KBM-7 (cell line): ENCODE measurements around the gene TANC1.
A peak's percentile ranks its signal among the peaks of the same experiment; 100 is the strongest.
"Not testable (repeated sequence)": the region's sequence is repeated elsewhere in the genome, so short reads cannot be mapped to it uniquely, and the experiment has no call there.

Source experiments
- DNase-seq: peaks from one replicate; pipeline ENCODE4 v3.0.0-alpha.2; 2015
- in situ Hi-C: fragments of 300-500 bp; cut with MboI; formaldehyde crosslinking; loops from 2 replicates; pipeline ENCODE4 v1.14.3; 2020; ENCODE audit warnings: low sequenced_read_pairs, low pct_unique_long_range_greater_than_20kb, mixed read lengths

Gene TANC1

DNA sequence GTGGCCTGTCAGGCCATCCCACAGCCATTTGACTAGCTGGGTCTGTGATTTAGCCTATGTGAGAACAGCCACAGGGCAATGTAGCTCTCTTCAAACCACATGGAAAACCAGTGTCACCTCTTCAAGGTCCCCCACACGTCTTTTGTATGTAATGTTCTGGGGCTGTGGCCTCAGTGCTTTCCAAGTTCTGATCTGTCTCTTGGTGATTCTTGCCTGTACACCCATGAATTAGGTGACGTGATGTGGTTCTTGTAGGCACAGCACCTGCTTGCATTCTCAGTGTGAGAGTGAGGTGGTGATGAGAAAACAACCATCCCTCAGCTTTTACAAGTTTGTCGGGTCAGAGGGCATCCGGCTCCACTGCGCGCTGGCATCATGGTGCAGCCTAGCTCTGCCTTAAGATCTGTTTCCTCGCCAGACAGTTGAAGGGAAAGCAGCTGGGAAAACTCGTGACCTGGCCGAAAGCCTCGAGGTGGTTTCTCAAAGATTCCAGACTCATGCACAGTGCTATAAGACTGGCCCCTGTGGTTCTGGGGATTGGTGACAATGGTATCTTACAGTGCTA, 125.8 kb downstream of the TANC1 start:
- in situ Hi-C loops = no loop called here
- DNase-seq = no peak

DNA sequence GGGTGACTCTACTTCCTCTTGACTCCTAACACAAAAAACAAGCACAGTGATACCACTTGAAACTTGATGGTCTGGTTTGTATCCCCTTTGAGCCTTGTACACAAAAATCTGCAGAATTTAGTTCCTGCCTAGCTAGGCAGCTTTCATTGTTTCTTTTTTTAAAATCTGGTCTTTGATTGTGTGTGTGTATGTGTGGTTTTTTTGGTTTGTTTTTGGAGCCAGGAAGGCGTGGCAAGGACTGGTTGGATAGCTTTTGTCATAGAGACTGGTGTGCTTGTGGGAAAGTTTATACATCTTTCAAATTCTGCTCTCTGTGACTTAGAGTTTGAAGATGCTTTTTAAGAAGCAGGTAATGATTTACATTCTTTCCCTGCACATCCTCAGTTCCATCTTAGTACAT, 127.4 kb downstream of the TANC1 start:
- in situ Hi-C loops = no loop called here

DNA sequence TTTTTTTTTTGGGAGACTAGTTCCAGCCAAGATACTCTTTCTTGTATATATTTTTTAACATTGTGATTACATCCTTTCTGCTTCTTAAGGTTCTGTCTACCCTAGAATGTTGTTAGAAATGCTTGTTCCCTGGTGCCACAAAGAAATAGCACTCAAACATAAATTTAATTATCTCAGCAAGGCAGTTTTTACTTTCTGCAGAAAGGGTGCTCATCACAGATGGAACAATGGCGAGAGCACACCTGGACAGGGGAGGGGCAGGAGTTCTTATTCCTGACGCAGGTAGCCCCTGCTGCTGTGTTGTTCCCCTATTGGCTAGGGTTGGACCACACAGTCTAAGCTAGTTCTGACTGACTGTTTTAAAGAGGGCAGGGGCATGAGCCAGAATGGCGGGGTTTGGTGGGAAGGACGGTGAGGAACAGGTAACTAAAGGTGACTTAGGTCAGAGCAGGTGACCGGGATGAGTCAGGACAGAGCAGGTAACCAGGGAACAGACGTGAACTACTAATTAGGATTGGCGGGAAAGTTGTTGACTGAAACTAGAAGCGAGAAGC, 127.9 kb downstream of the TANC1 start:
- in situ Hi-C loops, DNase-seq: not testable (repeated sequence)

More for the DNA sequence above, 127.4 kb downstream of the TANC1 start:
- no peak for DNase-seq

DNA sequence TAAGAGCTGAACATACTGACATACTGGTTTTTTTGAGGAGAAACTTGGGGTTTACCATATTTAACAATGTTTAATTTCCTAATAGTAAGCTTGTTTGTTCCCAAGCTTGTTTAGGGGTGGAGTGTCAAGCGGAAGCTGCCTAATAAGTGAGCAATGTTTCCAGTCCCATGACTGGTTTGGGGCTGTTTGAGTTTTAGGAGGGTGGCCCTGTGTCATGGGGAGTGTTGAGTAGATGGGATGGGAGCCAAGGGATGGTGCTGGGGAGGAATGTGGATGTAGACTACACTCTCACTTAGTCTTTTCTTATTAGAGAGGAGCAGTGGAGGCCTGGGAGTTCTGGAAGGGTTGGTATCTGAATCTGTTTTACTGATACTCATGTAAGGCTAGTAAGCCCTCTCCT, 128.5 kb downstream of the TANC1 start:
- in situ Hi-C loops = no loop called here
- no peak for DNase-seq

DNA sequence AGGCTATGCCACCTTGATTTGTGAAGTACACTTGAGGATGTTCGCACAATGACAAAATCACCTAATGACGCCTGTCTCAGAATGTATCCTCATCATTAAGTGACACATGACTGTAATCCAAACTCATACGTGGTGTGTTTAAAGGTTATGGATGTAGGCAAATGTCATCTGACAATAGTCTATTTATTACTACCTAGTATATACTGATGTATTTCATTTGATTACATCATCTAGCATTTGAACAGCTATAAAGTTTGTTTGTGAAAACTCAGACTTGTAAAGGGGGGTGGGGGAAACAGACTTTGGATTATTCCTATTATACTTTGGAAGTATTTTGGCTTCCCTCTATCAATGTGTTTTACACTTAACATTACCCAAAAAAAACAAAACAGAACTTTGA, 129.9 kb downstream of the TANC1 start:
- in situ Hi-C loops = no loop called here
- no peak for DNase-seq

DNA sequence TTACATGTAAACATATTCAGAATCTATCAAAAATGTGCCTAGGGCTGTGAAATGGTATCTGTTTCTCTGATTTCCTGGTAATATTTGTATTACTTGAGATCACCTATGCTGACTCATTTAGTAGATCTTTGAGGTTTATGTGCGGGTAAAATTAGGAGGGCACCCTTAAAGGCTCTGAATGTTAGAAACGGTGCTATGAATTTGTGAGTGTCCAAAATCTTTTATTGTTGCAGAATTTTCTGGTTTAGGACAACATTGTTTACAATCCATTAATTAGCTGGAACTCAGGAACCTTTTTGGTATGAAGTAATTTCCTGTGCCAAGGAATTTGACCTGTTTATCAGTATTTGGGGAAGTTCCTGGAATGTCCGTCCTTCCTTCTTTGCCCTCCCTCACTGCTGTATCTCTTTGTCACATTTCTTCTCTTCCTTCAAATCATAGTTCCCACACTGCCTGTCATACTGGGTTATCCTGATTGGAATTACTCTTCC, 130.5 kb downstream of the TANC1 start:
- DNase-seq = no peak
- in situ Hi-C loops = no loop called here

DNA sequence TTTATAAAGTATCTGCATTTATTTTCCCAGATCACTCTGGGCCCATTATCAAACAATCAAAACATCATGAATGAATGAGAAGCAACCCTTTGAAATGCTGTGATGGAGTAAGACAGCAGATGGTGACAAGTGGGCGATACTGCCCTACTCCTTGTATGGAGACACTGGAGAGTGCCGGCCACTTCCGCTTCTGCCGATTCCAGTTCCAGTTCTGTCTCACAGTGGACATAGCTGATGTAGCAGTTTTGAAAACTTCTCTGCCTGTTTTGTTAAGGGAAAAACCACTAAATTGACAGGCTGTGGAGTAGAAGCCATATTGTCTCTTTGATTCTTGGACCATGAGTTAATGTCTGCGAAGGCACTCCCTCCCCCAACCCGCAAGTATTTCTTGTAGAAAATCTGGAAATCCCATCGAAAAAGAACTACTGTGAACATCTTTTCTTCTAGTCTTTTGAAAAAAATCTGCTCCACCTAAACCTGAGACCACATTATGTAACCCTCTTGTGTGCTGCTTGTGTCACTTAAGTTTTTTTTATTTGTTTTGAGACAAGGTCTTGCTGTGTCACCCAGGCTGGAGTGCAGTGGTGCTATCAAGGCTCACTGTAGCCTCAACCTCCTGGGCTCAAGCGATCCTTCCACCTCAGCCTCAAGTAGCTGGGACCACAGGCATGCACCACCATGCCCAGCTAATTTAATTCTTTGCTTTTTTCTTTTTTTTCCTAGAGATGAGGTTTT, 133.5 kb downstream of the TANC1 start:
- DNase-seq = no peak
- in situ Hi-C loops = loop anchor here (25.0 kb wide), 1 partner anchor 190 kb away; no protein-coding TSS in a partner anchor

DNA sequence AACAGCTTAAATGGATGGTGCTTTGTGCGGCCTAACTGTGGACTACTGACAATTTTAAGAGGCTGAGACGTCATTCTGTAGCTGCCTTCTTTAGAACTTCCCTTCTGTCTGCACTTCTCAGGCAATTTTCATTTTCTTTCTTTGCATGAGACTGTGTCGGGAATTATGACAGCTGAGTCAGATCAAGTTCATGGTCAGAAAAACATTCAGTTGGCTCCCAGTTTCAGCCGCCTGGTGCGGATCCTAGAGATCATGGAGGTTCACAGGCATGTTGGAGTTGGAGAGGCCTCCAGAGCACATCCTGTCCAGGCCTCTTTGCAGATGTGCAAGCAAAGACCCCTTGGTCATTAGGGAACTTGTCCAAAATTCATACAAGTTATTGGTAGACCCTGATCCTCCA, 135.0 kb downstream of the TANC1 start:
- in situ Hi-C loops = loop anchor here (25.0 kb wide), 1 partner anchor 191 kb away; no protein-coding TSS in a partner anchor
- no peak for DNase-seq

DNA sequence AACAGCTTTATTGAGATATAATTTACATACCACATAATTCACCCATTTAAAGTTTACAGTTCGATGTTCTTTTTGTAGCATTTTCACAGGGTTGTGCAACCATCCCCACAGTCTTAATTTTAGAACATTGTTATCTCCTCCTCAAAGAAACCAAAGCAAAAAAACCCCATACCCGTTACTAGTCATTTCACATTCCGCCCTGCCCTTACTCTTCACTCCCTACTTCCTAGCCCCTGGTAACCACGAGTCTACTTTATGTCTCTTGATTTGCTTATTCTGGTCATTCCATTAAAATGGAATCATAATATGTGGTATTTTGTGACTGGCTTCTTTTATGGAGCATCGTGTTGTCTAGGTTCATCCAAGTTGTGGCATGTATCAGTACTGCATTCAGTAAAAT, 137.7 kb downstream of the TANC1 start:
- no peak for DNase-seq
- in situ Hi-C loops = loop anchor here (25.0 kb wide), 1 partner anchor 194 kb away; no protein-coding TSS in a partner anchor

DNA sequence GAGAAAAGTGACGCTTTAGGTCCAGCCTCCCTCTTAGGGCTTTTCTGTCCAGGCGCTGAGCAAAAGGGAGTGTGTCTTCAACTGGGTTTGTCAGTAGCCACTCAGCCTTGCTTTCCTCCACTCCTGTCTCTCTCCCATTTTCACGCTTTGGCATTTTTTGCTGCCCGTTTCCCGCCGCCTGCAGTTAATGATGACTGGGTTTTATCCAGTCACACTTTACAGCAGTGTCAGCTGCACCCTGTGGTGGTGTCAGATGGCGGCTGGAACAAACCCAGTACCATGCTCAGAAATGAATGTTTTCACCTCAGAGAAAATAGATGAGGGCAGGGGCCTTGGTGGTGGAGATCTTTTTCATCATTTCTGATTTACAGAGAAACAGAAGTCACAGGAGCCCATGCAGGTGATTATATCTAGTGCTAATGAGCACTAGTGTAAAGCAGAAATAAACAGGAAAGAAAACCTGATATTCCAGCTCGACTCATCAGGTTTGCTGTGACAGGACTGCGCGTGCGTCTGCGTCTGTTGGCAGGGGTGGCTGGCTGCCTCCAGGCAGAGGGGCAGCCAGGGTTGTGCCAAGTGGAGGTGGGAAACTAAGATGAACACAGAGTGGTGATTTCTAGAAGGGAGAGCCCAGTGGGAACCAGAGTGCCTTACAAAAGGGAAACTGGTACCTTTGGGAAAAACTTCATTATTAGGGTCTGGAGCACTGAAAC, 139.9 kb downstream of the TANC1 start:
- DNase-seq = no peak
- in situ Hi-C loops = loop anchor here (25.0 kb wide), 1 partner anchor 196 kb away; no protein-coding TSS in a partner anchor

DNA sequence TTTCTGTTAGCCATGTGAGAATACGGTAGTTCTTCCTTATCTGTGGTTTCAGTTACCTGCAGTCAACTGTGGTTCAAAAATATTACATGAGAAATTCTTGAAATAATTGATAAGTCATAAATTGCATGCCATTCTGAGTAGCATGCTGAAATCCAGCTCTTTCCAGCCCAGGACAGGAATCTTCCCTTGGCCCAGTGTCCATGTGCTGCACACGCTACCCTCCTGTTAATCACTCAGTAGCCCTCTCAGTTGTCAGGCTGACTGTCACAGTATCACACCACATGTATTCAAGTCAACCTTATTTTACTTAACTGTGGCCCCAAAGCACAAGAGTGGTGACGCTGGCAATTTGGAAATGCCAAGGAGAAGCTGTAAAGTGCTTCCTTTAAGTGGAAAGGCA, 141.1 kb downstream of the TANC1 start:
- in situ Hi-C loops = loop anchor here (25.0 kb wide), 1 partner anchor 197 kb away; no protein-coding TSS in a partner anchor
- DNase-seq = no peak

DNA sequence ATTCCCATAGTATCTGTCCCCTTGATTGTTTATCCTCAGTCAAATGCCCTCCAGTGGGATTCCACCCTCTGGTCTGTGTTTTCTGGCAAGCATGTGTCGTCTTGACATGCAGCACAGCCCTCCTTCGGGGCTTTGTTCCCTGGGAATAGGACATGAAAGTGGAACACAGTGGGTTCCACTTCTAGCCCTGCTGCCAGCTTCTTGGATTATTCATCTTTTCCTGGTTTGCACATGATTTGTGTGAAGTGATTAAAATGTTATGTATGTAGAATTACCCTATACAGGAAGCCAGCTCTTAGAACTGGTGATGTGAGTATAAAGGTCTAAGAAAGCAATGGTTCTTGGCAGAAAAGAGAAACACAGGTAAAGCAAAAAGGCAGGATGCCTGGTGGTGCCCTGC, 142.3 kb downstream of the TANC1 start:
- in situ Hi-C loops = loop anchor here (25.0 kb wide), 1 partner anchor 198 kb away; no protein-coding TSS in a partner anchor
- no peak for DNase-seq

DNA sequence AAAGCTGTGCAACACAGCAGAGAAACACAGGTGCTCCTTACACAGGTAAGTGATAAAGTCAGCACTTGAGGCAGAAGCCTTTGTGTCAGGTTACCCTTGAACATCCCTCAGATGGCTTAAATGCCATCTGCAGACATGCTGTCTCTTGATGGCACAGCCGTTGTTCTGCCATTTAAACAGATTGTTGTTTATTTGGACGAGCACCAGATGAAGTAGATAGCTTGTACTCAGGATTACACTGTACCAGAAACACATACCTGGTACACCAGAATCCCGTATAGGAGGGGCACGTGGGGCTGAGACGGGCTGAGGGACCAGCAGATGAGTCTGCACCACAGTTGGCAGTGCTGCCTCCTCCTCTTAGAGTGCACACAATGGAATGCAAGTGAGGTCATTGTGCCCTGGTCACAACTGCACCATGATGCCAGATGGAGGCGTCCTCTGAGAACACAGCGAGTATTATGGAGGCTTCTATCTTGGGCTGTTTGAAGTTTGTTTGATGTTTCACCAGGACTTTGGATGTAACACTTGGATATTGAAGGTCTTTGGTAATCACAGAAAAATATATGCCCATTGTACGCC, 143.0 kb downstream of the TANC1 start:
- no peak for DNase-seq
- in situ Hi-C loops = loop anchor here (25.0 kb wide), 1 partner anchor 199 kb away; no protein-coding TSS in a partner anchor

DNA sequence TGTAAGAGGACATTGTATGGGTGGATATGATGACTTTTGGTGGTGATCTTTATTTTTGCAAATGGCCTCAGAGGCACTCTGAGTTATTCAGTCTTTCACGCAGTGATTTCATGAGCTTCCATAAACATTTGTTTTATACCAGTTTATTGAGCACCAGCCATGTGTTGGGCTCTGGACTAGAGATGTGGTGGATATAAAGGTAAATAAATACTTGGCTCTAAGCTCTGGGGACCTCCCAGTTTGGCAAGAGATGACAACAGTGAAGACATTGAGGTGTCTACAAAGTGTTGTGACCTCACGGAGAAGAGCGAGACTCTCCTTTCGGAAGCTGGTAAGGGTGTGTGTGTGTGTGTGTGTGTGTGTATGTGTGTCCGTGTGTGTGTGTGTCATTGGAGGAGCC, 146.4 kb downstream of the TANC1 start:
- in situ Hi-C loops = loop anchor here (25.0 kb wide), 1 partner anchor 203 kb away; no protein-coding TSS in a partner anchor

DNA sequence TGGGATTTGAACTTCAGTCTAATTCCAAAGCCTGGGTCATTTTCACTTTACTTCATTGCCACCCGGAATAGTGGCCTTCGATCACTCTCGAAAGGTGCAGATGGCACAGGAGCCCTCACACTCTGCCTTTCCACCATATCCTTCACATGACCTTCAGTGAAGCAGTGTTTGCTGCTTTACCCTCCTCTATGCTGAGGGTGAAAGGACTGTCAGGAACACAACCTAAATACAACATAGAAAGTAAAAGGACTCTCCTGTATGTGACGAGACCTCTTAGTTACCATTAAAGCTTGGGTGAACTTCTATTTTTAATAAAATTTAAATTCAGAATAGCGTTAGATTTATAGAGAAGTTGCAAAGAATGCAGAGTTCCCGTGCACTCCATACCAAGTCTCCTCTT, 148.5 kb downstream of the TANC1 start:
- no peak for DNase-seq
- in situ Hi-C loops = loop anchor here (25.0 kb wide), 1 partner anchor 205 kb away; no protein-coding TSS in a partner anchor

More for the DNA sequence above, 146.4 kb downstream of the TANC1 start:
- no peak for DNase-seq

DNA sequence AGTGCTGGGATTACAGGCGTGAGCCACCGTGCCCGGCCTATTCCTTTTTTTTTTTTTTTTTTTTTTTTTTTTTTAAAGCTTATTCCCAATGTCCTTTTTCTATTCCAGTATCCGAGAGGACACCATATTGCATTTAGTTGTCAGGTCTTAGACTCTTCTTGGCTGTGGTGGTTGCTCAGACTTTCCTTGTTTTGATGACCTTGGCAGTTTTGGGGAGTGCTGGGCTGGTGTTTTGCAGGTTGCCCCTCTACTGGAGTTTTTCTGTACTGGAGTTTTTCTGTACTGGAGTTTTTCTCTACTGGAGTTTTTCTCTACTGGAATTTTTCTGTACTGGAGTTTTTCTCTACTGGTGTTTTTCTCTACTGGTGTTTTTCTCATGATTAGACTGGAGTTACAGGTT, 149.2 kb downstream of the TANC1 start:
- in situ Hi-C loops = loop anchor here (25.0 kb wide), 1 partner anchor 205 kb away; no protein-coding TSS in a partner anchor

DNA sequence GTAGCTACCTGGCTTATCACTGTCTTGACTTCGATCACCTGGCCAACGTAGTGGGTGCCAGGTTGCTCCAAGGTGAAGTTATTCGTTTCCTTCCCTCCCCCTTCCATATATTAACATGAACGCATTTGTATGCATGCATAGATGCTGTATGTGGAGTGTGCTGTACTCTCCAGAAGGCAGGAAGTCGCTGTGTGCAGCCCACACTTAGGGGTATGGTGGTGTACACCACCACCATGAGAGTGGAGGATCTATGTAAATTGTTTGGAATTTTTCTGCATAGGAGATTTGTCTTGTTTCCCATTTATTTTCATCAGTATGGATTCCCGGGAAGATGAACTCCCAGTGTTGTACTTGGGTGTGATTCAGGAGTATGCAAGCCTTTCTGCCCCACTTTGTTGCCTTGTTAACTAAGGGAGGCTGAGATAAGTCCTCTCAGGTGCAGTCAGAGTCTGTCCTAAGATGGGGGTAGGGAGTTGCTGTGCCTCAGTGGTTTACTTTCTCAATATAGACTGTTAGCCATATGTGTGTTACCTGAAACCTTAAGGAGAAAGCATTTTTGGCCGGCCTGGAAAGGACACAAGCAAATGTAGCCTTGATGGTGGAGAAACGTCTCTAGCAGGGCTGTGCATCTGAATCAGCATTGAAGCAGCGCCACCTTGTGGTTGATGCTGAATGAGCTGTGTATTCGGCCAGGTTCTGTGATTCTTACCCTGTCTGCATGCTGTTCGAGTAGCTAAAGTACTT, 149.8 kb downstream of the TANC1 start:
- DNase-seq = peak; percentile 85
- in situ Hi-C loops = loop anchor here (25.0 kb wide), 1 partner anchor 206 kb away; no protein-coding TSS in a partner anchor

More for the DNA sequence above, 149.2 kb downstream of the TANC1 start:
- DNase-seq = no peak

DNA sequence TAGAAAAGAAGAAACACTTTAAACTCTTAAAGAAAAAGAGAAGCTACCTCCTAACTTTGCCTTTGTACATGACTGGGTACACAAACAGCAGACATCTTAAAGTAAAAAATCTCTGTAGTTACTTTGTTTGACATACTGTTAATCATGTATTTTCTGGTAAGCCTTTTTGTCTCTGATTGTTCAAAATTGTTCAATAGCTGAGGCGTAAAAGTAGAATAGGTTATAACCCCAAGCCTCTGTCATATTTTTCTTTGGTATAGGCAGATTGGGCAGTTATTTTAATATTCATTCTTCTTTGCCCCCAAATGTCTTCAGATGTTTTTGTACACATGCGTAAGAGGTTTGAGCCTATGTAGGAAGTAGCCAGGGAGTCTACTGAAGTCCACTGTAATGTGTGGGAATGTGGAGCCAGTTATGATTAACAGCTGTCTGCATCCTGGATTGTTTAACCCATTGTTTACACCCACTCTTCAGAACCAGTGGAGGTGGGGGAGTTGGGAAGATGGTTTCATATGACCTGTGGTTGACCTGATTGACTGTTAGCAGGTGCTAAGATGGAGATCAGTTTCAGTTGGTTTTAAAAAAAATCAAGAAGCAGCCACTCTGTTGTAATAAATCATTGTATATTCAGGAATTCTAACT, 150.5 kb downstream of the TANC1 start:
- in situ Hi-C loops = loop anchor here (25.0 kb wide), 1 partner anchor 207 kb away; no protein-coding TSS in a partner anchor
- no peak for DNase-seq
